HG03066 (cell line): ENCODE results near the gene SLC25A34.
"Not testable (repeated sequence)": the region's sequence is repeated elsewhere in the genome, so short reads cannot be mapped to it uniquely, and the experiment has no call there.

Experiments
- ATAC-seq: cut with Tn5 transposase; IDR thresholded peaks from one replicate; pipeline ENCODE4 v1.9.1; 2021; ENCODE audit warnings: low read depth; ENCODE audit not compliant: unreplicated experiment

The SLC25A34 gene

GRCh38 chr1:15736038-15736891 is at the start of gene SLC25A34:
TSS of gene SLC25A34 (plus strand) at chr1:15736258. CDS start at chr1:15736486, 228 bp downstream.
- ATAC-seq, result no peak

- ATAC-seq, result no peak
Observed at GRCh38 chr1:15687446-15687845, 48.6 kb upstream of the SLC25A34 start.

DNA sequence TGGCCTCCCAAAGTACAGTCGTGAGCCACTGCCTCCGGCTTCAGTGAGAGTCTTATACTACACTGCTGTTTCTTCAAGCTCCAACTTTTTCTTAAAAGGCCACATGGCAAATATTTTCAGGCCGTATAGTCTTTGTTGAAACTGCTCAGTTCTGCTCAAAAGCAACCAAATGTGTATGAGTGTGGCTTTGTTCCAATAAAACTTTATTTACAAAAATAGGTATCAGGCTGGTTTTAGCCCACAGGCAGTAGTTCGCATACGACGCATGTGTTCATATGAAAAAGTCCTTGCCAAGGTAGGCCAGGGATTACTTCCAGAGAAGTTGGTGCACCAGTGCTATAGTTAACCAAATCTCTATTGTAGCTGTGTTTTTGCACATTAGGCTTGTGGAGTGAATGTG is 45.7 kb upstream of the SLC25A34 start:
- ATAC-seq, result no peak

DNA sequence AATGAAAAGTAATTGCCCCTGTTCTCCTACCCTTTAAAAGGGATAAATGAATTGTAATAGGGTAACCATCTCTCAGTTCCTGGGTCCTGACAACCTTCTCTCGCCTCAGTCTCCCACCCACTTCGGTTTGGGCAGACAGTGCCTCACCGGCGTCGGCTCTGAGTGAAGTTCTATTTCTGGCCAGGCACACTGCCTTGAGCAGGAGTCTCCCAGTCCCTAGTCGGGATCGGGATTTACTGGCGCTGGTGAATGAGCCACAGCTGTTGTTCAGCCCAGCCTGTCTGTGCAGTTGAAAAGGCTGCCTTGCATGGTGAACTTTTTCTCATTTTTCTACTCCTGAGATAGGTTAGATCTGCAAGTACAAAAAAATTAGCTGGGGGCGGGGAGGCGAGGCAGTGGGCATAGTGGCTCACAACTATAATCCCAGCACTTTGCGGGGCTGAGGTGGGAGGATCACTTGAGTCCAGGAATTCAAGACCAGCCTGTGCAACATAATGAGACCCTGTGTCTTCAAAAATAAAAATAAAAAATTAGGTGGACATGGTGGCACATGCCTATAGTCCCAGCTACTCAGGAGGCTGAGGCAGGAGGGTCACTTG is 44.5 kb upstream of the SLC25A34 start:
- ATAC-seq, result no peak

DNA sequence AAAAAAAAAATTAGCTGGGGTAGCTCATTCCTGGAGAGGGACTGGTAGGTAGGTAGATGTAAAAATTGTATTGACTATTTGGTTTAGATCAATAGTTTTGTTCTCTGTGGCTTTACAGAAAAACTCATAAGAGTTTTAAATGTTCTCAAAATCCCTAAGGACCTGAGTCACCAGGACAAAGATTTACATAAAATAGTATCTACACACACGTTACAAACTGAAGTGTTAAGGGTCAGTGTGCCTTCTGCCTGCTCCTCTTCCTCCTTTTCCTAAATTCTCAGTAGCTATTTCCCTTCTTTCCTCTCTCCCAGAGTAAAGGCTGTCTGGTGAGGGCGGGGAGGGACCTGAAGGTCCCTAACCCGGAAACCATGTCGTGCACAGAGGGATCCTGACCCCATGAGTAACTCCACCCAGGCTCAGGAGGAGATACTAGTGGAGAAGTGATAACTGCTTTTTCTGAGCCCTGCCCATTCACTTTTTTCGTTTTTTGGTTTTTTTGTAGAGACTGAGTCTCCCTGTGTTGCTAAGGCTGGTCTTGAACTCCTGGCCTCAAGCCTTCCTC is 43.9 kb upstream of the SLC25A34 start:
- ATAC-seq, result no peak

- ATAC-seq, result no peak
Observed at GRCh38 chr1:15693371-15693770, 42.7 kb upstream of the SLC25A34 start.

DNA sequence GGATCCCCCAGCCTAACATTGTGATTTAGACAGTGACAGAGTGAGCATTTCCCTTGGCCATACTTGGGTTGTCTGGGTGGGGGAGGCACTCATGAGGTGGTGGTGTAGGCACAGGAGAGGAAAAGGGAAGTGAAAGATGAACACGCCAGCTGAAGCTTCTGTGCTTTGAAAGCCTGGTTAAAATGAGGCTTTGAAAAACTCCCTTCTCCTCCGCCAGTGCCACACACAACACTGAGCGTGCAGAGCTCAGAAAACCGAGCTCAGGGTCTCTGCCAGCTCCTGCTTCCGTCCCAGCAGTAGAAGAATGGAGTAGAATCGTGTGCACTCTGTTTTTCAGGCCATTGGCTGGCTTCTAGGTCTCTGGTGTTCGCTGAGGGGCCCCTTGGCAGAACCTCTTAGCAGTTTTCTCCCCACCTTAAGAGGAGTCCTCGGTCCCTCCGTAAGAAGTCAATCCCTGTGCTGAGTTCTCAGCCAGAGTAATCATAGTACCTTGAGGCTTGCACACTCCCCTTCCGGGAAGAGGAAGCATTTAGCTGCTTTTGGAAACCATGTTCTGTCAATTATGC is 39.0 kb upstream of the SLC25A34 start:
- ATAC-seq, result peak; percentile 94

DNA sequence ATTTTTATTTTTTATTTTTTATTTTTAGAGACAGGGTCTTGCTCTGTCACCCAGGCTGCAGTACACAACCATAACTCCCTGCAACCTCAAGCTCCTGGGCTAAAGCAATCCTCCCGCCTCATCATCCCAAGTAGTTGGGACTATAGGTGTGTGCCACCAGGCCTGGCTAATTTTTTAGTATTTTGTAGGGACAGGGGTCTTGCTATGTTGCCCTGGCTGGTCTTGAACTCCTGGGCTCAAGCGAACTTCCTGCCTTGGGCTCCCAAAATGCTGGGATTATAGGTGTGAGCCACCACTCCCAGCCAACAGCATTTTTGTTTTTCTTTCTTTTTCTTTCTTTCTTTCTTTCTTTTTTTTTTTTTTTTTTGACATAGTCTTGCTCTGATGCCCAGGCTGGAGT is 37.9 kb upstream of the SLC25A34 start:
- no peak for ATAC-seq

- ATAC-seq, result not testable (repeated sequence)
Observed at GRCh38 chr1:15699321-15699720, 36.7 kb upstream of the SLC25A34 start.

- ATAC-seq, result no peak
Observed at GRCh38 chr1:15700508-15700907, 35.5 kb upstream of the SLC25A34 start.

DNA sequence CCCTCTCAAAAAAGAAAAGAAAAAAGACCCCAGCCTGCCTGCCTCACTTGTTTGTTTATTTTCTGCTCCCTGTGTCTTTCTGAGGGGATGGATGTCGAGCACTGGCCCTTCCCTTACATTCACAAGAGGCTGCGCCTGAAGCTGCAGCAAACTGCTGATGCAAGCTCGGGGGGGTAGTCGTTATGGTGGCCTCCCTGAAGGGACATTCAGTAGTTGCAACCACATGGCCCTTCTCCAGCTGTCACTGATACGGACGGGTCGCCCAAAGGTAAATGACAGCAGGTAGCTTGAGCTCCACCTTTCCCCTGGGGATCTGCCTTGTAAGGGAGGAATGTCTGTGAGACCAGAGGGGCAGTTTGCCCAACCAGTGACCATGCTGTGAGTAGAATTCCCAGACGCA is 34.3 kb upstream of the SLC25A34 start:
- ATAC-seq, result no peak

DNA sequence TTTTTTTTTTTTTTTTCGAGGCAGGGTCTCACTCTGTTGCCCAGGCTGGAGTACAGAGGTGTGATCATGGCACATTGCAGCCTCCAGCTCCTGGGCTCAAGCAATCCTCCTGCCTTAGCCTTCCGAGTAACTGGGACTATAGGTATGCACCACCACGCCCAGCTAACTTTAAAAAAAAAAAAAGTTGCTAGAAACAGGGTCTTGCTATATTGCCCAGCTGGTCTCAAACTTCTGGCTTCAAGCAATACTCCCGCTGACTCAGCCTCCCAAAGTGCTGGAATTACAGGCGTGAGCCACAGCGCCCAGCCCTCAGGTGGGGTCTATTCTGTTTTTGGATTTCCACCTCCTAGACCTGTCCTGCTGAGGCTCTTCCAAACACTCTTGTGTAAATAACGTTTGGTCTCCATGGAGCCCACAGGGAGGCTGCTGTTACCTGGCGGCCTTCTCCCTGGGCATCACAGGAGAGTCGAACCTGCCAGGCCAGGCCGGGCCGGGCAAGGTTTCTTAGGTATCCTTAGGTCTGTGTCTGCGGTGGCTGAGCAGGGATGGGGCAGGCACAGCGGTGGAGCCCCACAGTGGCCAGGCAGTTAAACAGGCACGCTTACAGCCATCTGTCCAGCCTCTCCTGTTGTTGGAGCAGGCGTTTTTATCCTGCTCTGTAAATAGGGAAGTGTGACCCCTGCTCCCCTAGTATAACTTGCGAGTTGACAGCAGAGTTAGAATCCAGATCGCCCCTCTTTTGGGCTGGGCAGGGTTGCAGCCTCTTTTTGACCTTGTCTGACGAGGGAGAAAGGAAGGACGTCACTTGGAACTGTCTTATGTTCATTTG is 33.1 kb upstream of the SLC25A34 start:
- no peak for ATAC-seq

GRCh38 chr1:15703562-15703961 is 32.5 kb upstream of the SLC25A34 start:
- no peak for ATAC-seq

DNA sequence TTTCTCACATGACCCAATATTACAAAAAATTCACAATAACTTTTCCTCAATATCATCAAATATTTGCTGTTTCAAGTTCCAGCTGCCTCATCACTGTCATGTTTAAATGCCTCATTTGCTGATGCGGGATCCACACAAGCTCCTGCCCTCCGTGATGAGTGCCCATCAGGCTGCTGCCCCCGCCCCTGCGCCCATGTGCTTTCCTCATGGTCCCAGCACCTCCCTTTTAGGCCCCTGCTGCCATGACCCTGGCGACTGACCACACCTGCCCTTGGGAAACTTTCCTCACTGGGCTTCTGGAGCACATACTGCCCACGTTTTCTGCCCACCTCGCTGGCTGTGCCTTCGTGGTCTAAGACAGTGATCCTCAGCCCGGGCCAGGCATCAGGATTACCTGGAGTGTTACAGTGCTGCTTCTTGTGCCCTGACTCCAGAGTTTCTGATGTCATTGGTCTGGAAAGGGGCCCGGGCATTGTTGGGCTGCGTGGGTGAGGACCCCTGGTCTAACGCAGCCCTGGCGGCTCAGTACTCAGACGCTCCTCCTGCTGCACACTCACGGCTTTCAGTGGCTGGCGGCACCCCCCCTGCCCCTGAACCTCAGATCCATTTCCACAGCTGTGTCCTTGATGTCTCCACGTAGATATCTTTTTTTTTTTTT is 31.4 kb upstream of the SLC25A34 start:
- ATAC-seq, result no peak

DNA sequence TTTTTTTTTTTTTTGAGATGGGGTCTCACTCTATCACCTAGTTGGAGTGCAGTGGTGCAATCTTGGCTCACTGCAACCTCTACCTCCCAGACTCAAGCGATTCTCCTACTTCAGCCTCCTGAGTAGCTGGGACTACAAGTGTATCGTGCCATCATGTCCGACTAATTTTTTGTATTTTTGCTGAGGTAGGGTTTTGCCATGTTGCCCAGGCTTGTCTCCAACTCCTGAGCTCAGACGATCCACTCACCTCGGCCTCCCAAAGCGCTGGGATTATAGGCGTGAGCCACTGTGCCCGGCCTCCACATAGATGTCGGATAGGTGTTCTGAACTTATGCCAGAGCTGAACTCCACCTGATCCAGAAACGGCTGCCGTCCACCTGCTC is 30.9 kb upstream of the SLC25A34 start:
- no peak for ATAC-seq

- ATAC-seq, result no peak
Observed at GRCh38 chr1:15706751-15707150, 29.3 kb upstream of the SLC25A34 start.

- no peak for ATAC-seq
Observed at GRCh38 chr1:15707239-15707925, 28.7 kb upstream of the SLC25A34 start.

DNA sequence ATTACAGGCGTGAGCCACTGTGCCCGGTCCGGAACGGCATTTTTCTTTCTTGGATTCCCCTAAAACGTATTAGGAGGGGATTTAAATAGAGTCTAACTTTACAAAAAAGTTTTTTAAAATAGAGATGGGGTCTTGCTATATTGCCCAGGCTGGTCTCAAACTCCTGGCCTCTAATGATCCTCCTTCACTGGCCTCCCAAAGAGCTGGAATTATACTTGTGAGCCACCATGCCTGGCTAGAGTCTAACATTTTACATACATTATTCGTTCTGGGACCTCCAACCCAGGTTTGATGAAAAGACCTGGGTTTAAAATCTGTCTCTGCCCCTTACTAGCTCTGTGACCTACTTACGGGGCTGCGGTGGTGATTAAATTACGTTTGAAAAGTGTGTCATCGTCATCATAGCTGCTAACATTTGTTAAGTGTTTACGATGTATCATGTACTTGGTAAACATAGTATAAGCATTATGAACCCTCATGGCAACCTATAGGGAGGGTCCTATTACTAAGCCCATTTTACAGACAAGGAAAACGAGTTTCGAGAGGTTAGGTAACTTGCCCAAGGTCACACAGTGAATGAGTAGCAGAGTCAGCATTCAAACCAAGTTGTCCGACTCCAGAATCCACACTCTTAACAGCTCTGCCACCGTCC is 27.4 kb upstream of the SLC25A34 start:
- no peak for ATAC-seq

DNA sequence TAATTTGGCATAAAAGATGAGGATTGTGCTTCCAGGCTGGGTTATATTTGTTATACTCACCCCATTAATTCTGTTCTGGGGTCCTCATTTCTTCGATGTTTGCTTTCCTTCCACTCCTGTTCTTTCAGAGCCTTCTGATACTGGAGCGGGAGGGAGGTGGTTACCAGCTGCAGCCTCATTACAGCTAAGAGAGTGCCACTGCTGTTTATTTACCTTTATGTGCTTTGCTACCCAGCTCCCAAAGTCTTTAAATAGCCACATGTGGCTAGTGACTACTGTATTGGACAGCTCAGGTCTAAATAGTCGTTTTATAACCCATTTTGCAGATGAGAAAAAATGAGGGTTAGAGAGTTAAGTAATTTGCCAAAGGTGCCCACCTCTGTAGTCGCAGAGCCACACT is 26.8 kb upstream of the SLC25A34 start:
- ATAC-seq, result no peak
